ENCODE results near the gene CDK14.

CDK14 gene

GRCh38 chr7:91156316-91157185, 560.4 kb downstream of the CDK14 start:
- DNase-seq (ENCODE audit: extremely low read depth, low read depth) = no peak
- H3K4me3 ChIP-seq (replicated peaks; ENCODE audit: low read depth, low read length) = no peak overlapping the region
- TF ChIP-seq CTCF (IDR thresholded peaks at IDR 0.05; ENCODE audit: low read depth, low read length, missing control alignments) = no peak

GRCh38 chr7:91157579-91158320, 561.6 kb downstream of the CDK14 start:
- TF ChIP-seq CTCF (IDR thresholded peaks at IDR 0.05; ENCODE audit: low read depth, low read length, missing control alignments) = no peak
- DNase-seq (ENCODE audit: extremely low read depth, low read depth) = no peak
- H3K4me3 ChIP-seq (replicated peaks; ENCODE audit: low read depth, low read length) = no peak overlapping the region

- TF ChIP-seq CTCF (IDR thresholded peaks at IDR 0.05; ENCODE audit: low read depth, low read length, missing control alignments) = no peak
- no peak overlapping the region for H3K4me3 ChIP-seq (replicated peaks; ENCODE audit: low read depth, low read length)
- no peak for DNase-seq (ENCODE audit: extremely low read depth, low read depth)
Measured at GRCh38 chr7:91162436-91162835, 566.3 kb downstream of the CDK14 start.

- no peak for TF ChIP-seq CTCF (IDR thresholded peaks at IDR 0.05; ENCODE audit: low read depth, low read length, missing control alignments)
- no peak overlapping the region for H3K4me3 ChIP-seq (replicated peaks; ENCODE audit: low read depth, low read length)
- DNase-seq (ENCODE audit: extremely low read depth, low read depth) = no peak
Measured at GRCh38 chr7:91164506-91164905, 568.4 kb downstream of the CDK14 start.

GRCh38 chr7:91165006-91165845, 569.1 kb downstream of the CDK14 start:
- DNase-seq (ENCODE audit: extremely low read depth, low read depth) = no peak
- no peak for TF ChIP-seq CTCF (IDR thresholded peaks at IDR 0.05; ENCODE audit: low read depth, low read length, missing control alignments)
- no peak overlapping the region for H3K4me3 ChIP-seq (replicated peaks; ENCODE audit: low read depth, low read length)

- no peak for TF ChIP-seq CTCF (IDR thresholded peaks at IDR 0.05; ENCODE audit: low read depth, low read length, missing control alignments)
- no peak for DNase-seq (ENCODE audit: extremely low read depth, low read depth)
- no peak overlapping the region for H3K4me3 ChIP-seq (replicated peaks; ENCODE audit: low read depth, low read length)
Measured at GRCh38 chr7:91165846-91166230, 569.7 kb downstream of the CDK14 start.
